C4-2B (cell line): ENCODE data around the gene ARMC12.

ENCODE experiments used
- CTCF ChIP-seq: fragments of 450-650 bp; conservative IDR thresholded peaks from 2 replicates; pipeline ENCODE4 v1.5.1; 2017; ENCODE audit warnings: mild to moderate bottlenecking
- ZFX ChIP-seq: fragments of 450-650 bp; IDR thresholded peaks from 2 replicates; pipeline ENCODE4 v1.6.1; 2017

DNA sequence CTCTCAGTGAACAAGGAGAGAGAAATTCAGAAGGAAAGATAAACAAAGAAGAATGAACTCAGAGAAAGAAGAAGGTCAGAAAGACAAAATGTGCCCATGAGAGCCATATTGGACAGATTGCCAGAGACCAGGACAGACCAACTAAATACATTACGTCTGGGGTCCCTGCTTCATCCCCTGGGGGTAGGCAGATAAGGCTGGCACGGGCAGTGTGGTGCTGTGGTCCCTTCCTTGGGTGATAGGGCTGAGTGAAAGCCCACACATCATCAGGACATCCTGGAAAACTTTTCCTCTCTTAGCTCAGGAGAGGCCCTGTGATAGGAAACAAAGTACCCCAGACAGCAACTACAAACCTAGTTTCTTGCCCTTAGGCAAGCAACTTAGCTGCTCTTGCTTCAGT, 13.2 kb upstream of the ARMC12 start:
- TF ChIP-seq CTCF (no peak), ZFX (no peak)
